Measurements from ENCODE around the gene ATP5F1B. TPM values are rescaled to one million over a fixed set of nuclear protein-coding genes. Genes with fewer than 3 reads are reported as not detected.

Gene ATP5F1B
- total RNA-seq: 572 and 615 TPM in 2 replicates

GRCh38 chr12:56645717-56646446 lies at the start of gene ATP5F1B:
Gene ATP5F1B (minus strand): TSS chr12:56645984. CDS start chr12:56645963, 21 bp downstream.

GRCh38 chr12:56688129-56688845 lies 42.5 kb upstream of the ATP5F1B start, which contains the start of gene PTGES3:
Gene PTGES3 (minus strand): TSS chr12:56688284. CDS start chr12:56687999, 285 bp downstream.

GRCh38 chr12:56630180-56630632 lies 15.6 kb downstream of the ATP5F1B start, which contains the start of gene BAZ2A:
Gene BAZ2A (minus strand): TSS chr12:56630326. CDS start chr12:56617530, 12,796 bp downstream.

Other genes with a start within 250 kb of the ATP5F1B start
- 21.9 and 23.5 TPM in 2 replicates for gene TIMELESS, start 196.6 kb downstream of the ATP5F1B start, total RNA-seq
- not detected in 2 replicates for gene MIP, start 191.3 kb downstream of the ATP5F1B start, total RNA-seq
- 2.0 and 2.4 TPM in 2 replicates for gene SPRYD4, start 177.4 kb downstream of the ATP5F1B start, total RNA-seq
- gene GLS2, start 157.8 kb downstream of the ATP5F1B start, total RNA-seq: not detected in 2 replicates
- 35.1 and 41.6 TPM in 2 replicates for gene RBMS2, start 124.2 kb downstream of the ATP5F1B start, total RNA-seq
- 28.8 and 34.1 TPM in 2 replicates for gene BAZ2A, start 15.7 kb downstream of the ATP5F1B start, total RNA-seq
- gene PTGES3, start 42.3 kb upstream of the ATP5F1B start, total RNA-seq: 122 and 143 TPM in 2 replicates
- gene NACA, start 79.3 kb upstream of the ATP5F1B start, total RNA-seq: 1,213 and 1,259 TPM in 2 replicates
- 15.6 and 20.0 TPM in 2 replicates for gene PRIM1, start 106.3 kb upstream of the ATP5F1B start, total RNA-seq
- gene HSD17B6, start 117.3 kb upstream of the ATP5F1B start, total RNA-seq: 0.20 TPM in 1 of 2 replicates, not detected in the other

All from mammary microvascular endothelial cell (primary cell).